Upper lobe of left lung (tissue), 4 donors: ENCODE results near the gene SLC16A8.

Experiments
- CTCF ChIP-seq, 6 experiments: fragments of 450-650 bp in 4 of 6; fragments of 200-600 bp in 2 of 6; sonication (generic) in 2 of 6; IDR thresholded peaks; one replicate each; pipeline ENCODE4 v1.5.1; 2016 to 2019; ENCODE audit warnings: antibody characterized with exemption in 6 of 6
- EP300 ChIP-seq, 4 donors: sonication (generic); formaldehyde crosslinking; IDR thresholded peaks; one replicate each; pipeline ENCODE4 v1.5.1; 2017; ENCODE audit warnings: antibody characterized with exemption in 4 of 4, control low read depth in 2 of 4
- POLR2A ChIP-seq, 4 donors: fragments of 450-650 bp; IDR thresholded peaks; one replicate each; pipeline ENCODE4 v1.5.1; 2016 to 2017; ENCODE audit warnings: antibody characterized with exemption in 4 of 4, mild to moderate bottlenecking in 2 of 4

GRCh38 chr22:38086942-38087341, 3.0 kb upstream of the SLC16A8 start:
- no peak for TF ChIP-seq POLR2A (IDR thresholded peaks at IDR 0.05)
- no peak for TF ChIP-seq CTCF (IDR thresholded peaks at IDR 0.05)
- no peak for TF ChIP-seq EP300 (IDR thresholded peaks at IDR 0.05)
